Osteoblast (primary cell): Measurements from ENCODE around the gene EMSY. TPM values are rescaled to one million over a fixed set of nuclear protein-coding genes. Genes with fewer than 3 reads are reported as not detected.

Experiments
- DNase-seq: peaks from one replicate; pipeline ENCODE4 v3.0.0; 2011; ENCODE audit warnings: low spot score, mixed read lengths; ENCODE audit not compliant: insufficient read length; ENCODE audit errors: missing footprints
- H2AFZ ChIP-seq: 2 replicates; pipeline ENCODE4 v1.6.0; 2011; ENCODE audit warnings: mild to moderate bottlenecking, low read length
- H3K27ac ChIP-seq: 2 replicates; pipeline ENCODE4 v1.5.1; 2011; ENCODE audit warnings: mild to moderate bottlenecking, low read depth, low read length, moderate library complexity
- H3K27me3 ChIP-seq: 2 replicates; pipeline ENCODE4 v1.6.0; 2012; ENCODE audit warnings: mild to moderate bottlenecking, control low read depth, inconsistent platforms, low read length, moderate library complexity; ENCODE audit not compliant: insufficient read depth
- H3K36me3 ChIP-seq: 2 replicates; pipeline ENCODE4 v1.5.1; 2011; ENCODE audit warnings: mild to moderate bottlenecking, low read length, control low read depth, moderate library complexity; ENCODE audit not compliant: insufficient read depth
- H3K4me1 ChIP-seq: 2 replicates; pipeline ENCODE4 v1.5.1; 2011; ENCODE audit warnings: mild to moderate bottlenecking, low read length, control low read depth, moderate library complexity; ENCODE audit not compliant: insufficient read depth
- H3K4me2 ChIP-seq: 2 replicates; pipeline ENCODE4 v1.6.0; 2011; ENCODE audit warnings: mild to moderate bottlenecking, low read length; ENCODE audit not compliant: insufficient read depth
- H3K4me3 ChIP-seq: fragments of 200-600 bp; sonication (generic); 3 replicates; pipeline ENCODE4 v1.5.1; 2012; ENCODE audit warnings: mild to moderate bottlenecking, low read length, inconsistent platforms; ENCODE audit not compliant: insufficient read depth
- H3K79me2 ChIP-seq: 2 replicates; pipeline ENCODE4 v1.6.0; 2012; ENCODE audit warnings: mild to moderate bottlenecking, low read length, control low read depth, inconsistent platforms; ENCODE audit not compliant: insufficient read depth
- H3K9me3 ChIP-seq: 2 replicates; pipeline ENCODE4 v1.5.1; 2011; ENCODE audit warnings: low read depth, low read length, control low read depth
- H4K20me1 ChIP-seq: 2 replicates; pipeline ENCODE4 v1.6.0; 2012; ENCODE audit warnings: mild to moderate bottlenecking, low read length, control low read depth; ENCODE audit not compliant: insufficient read depth
- total RNA-seq: library from RNA; depleted of rRNA; stranded (reverse); fragments of >200 nt; gene quantifications from 2 replicates; pipeline ENCODE4 v1.2.3, GENCODE V29; 2012
- TF ChIP-seq, protein P1 (sequence below): IDR thresholded peaks from 2 replicates; pipeline ENCODE4 v1.5.1; 2011; ENCODE audit warnings: mild to moderate bottlenecking, low read depth, low read length, moderate library complexity; ENCODE audit errors: extremely low read depth

Gene EMSY
- total RNA-seq, 1 donor: 17.4 TPM

DNA sequence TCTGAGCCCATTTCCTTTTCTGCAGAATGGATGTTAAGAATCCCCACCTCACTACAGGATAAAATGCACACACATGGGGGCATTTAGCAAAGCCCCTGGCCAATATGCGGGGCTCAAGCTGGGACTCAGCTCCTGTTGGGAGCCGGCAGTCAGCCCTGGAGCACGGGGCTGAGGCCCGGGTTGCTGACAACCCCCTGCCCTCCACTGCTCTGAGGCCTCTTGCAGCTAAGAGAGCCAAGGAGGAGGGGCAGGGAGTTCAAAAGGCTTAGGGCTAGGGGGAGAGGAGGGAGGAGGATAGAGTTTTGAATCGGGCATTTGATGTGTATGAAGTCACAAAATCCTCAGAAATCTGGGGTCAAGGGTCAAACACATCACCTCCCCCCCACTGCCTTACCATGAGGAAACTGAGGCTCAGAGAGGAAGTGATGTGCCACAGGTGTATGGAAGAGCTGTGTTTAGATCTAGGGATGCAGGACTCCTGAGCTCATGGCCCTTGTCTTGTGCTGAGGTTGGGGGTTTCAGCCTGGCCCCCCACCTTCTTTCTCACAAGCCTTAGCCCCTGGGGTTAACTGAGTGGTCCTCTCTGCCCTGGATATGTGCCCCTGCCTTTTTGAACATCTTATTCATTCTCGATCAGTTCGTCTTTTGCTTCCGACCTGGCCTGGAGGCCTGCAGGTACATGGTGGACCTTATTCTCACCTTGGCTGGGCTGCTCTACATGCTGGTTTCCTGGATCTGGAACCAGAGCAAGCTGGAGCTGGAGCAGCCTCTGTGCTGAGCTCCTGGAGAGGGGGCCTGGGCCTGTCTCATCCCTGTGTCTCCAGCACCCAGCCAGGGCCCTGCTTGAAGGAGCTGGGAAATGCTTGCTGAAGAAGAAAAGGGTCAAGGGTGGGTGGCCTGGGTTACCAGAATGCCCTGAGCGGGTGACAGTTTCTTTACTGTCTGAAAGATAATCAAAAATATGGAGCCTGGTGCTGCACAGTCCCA lies 145.4 kb downstream of the EMSY start:
- no peaks in the 10 kb centered on the region for H3K27me3 ChIP-seq
- DNase-seq: peak; percentile 83
- H2AFZ ChIP-seq: no peak overlapping the region
- H3K4me1 ChIP-seq: peaks cover 5% of the 10 kb centered on the region
- no peaks in the 10 kb centered on the region for H4K20me1 ChIP-seq
- H3K4me2 ChIP-seq: no peak overlapping the region
- no peaks in the 10 kb centered on the region for H3K79me2 ChIP-seq
- H3K27ac ChIP-seq: no peak overlapping the region
- no peak overlapping the region for H3K4me3 ChIP-seq
- TF ChIP-seq, protein P1, sequence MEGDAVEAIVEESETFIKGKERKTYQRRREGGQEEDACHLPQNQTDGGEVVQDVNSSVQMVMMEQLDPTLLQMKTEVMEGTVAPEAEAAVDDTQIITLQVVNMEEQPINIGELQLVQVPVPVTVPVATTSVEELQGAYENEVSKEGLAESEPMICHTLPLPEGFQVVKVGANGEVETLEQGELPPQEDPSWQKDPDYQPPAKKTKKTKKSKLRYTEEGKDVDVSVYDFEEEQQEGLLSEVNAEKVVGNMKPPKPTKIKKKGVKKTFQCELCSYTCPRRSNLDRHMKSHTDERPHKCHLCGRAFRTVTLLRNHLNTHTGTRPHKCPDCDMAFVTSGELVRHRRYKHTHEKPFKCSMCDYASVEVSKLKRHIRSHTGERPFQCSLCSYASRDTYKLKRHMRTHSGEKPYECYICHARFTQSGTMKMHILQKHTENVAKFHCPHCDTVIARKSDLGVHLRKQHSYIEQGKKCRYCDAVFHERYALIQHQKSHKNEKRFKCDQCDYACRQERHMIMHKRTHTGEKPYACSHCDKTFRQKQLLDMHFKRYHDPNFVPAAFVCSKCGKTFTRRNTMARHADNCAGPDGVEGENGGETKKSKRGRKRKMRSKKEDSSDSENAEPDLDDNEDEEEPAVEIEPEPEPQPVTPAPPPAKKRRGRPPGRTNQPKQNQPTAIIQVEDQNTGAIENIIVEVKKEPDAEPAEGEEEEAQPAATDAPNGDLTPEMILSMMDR: no peak
- no peaks in the 10 kb centered on the region for H3K9me3 ChIP-seq
- H3K36me3 ChIP-seq: no peaks in the 10 kb centered on the region

DNA sequence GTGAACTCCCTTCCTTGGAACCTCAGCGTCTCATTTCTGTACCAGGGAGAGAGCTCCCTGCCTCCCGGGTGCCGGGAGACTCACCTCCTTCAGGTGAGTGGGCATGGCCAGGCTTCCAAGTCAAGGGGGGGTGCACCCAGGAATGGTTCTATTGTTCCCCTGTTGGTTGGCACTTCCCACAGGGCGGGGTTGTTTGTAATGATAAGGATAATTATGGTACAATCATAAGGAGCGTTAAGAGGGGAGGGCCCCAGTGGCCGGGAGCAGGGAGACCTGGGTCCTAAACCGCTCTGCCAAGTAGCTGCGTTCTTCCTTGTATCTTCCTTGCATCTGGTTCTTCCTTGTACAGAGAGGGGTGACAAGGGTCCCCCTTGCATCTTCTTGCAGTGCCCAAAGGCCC lies 146.6 kb downstream of the EMSY start:
- Histone ChIP-seq H3K4me1 (peaks cover 5% of the 10 kb centered on the region), H3K4me2 (no peak overlapping the region), H3K9me3 (no peaks in the 10 kb centered on the region), H3K36me3 (no peaks in the 10 kb centered on the region), H3K79me2 (no peaks in the 10 kb centered on the region), H2AFZ (no peak overlapping the region), H3K27ac (no peak overlapping the region), H3K4me3 (no peak overlapping the region), H3K27me3 (no peaks in the 10 kb centered on the region), H4K20me1 (no peaks in the 10 kb centered on the region)
- TF ChIP-seq, protein P1: no peak
- peak; percentile 43 for DNase-seq

DNA sequence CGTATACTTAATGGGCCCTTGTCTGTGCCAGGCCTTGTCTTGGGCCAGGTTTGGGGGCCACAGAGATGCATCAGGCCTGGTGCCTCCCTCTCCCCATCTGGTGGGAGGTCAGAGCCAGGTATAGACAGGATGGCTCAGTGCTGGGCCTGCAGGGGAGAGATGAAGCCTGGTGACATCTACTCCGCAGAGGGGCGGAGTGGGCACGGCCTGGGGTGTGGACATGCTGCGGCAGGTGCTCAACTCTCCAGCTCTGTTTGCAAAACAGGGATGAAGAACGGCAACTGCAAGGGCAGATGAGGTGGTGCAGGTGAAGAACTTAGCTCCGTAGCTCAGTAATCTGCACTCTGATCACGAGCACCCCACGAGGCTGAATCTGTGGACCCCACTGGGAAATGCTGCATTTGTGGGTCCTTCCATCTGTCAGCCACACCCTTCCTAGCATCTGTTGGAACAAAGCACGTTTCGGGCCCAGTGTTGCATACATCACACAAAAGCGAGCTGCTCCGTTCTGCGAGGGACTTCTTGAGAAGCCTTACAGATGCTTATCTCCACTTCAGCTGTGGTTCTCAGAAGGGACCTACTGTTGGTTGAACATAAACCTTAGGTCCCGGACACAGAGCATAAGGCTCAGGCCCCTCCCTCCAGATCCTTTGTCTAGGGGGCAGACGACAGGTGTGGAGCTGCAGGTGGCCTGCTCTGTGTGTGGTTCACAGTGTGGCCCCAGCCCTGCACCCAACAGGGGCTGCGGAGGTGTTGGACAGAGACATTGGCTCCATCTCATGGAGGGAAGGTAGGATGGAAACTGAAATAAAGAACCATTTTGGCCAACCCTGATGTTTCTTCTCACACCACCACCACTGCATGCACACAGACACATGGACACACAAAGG lies 147.5 kb downstream of the EMSY start:
- TF ChIP-seq, protein P1: no peak
- Histone ChIP-seq H4K20me1 (no peaks in the 10 kb centered on the region), H3K36me3 (no peaks in the 10 kb centered on the region), H3K9me3 (no peaks in the 10 kb centered on the region), H3K79me2 (no peaks in the 10 kb centered on the region), H3K4me1 (peaks cover 5% of the 10 kb centered on the region), H3K27me3 (no peaks in the 10 kb centered on the region), H3K4me2 (no peak overlapping the region), H3K4me3 (no peak overlapping the region), H2AFZ (no peak overlapping the region), H3K27ac (no peak overlapping the region)
- DNase-seq: peak; percentile 48
